Skeletal muscle satellite cell (primary cell): ENCODE data around the gene INO80B.

Experiments
- H3K27me3 ChIP-seq: 2 replicates; pipeline ENCODE4 v1.7.0; 2013; ENCODE audit warnings: low read length; ENCODE audit not compliant: control insufficient read depth, insufficient read depth
- H3K36me3 ChIP-seq: 2 replicates; pipeline ENCODE4 v1.7.0; 2013; ENCODE audit warnings: mild to moderate bottlenecking, control low read depth, low read length; ENCODE audit not compliant: insufficient read depth
- H3K4me1 ChIP-seq: 2 replicates; pipeline ENCODE4 v1.7.0; 2013; ENCODE audit warnings: low read length; ENCODE audit not compliant: control insufficient read depth, insufficient read depth
- H3K4me2 ChIP-seq: 2 replicates; pipeline ENCODE4 v1.7.0; 2013; ENCODE audit warnings: mild to moderate bottlenecking, low read length
- H3K4me3 ChIP-seq: 2 replicates; pipeline ENCODE4 v1.7.0; 2013; ENCODE audit warnings: low read length
- H3K9ac ChIP-seq: 2 replicates; pipeline ENCODE4 v1.7.0; 2013; ENCODE audit warnings: mild to moderate bottlenecking, low read depth, low read length, moderate library complexity
- H3K9me3 ChIP-seq: replicated peaks from 2 replicates; pipeline ENCODE4 v1.7.0; 2013; ENCODE audit warnings: mild to moderate bottlenecking, control low read depth, low read length

INO80B gene

GRCh38 chr2:74501335-74502071 lies 46.6 kb downstream of the INO80B start:
- H3K4me2 ChIP-seq = peak overlapping the region; percentile 97
- H3K4me3 ChIP-seq = no peak overlapping the region
- H3K27me3 ChIP-seq = peaks cover 41% of the 10 kb centered on the region
- H3K9me3 ChIP-seq = no peaks in the 10 kb centered on the region
- peaks cover 17% of the 10 kb centered on the region for H3K36me3 ChIP-seq
- peaks cover 58% of the 10 kb centered on the region for H3K4me1 ChIP-seq
- H3K9ac ChIP-seq = no peak overlapping the region

- Histone ChIP-seq H3K27me3 (peaks cover 38% of the 10 kb centered on the region), H3K9ac (peak overlapping the region; percentile 85), H3K4me1 (peaks cover 62% of the 10 kb centered on the region)
Observed at GRCh38 chr2:74502147-74502719, 47.3 kb downstream of the INO80B start.

GRCh38 chr2:74502720-74503505 lies 48.0 kb downstream of the INO80B start:
- Histone ChIP-seq H3K27me3 (peaks cover 31% of the 10 kb centered on the region), H3K4me3 (peak overlapping the region; percentile 77), H3K4me1 (peaks cover 59% of the 10 kb centered on the region), H3K9me3 (no peaks in the 10 kb centered on the region), H3K4me2 (peak overlapping the region; percentile 97), H3K9ac (peak overlapping the region; percentile 85), H3K36me3 (peaks cover 17% of the 10 kb centered on the region)

More at GRCh38 chr2:74502147-74502719, 47.3 kb downstream of the INO80B start:
- Histone ChIP-seq H3K4me3 (peak overlapping the region; percentile 77), H3K4me2 (peak overlapping the region; percentile 97), H3K9me3 (no peaks in the 10 kb centered on the region), H3K36me3 (peaks cover 17% of the 10 kb centered on the region)

GRCh38 chr2:74503506-74504475 lies 48.9 kb downstream of the INO80B start:
- Histone ChIP-seq H3K9ac (peak overlapping the region; percentile 85), H3K4me2 (peak overlapping the region; percentile 97), H3K27me3 (peaks cover 24% of the 10 kb centered on the region), H3K4me3 (peak overlapping the region; percentile 77), H3K36me3 (peaks cover 17% of the 10 kb centered on the region), H3K9me3 (no peaks in the 10 kb centered on the region), H3K4me1 (peaks cover 56% of the 10 kb centered on the region)

GRCh38 chr2:74504591-74504990 lies 49.7 kb downstream of the INO80B start:
- no peak overlapping the region for H3K4me3 ChIP-seq
- peaks cover 19% of the 10 kb centered on the region for H3K27me3 ChIP-seq
- H3K4me1 ChIP-seq = peaks cover 48% of the 10 kb centered on the region
- H3K9me3 ChIP-seq = no peaks in the 10 kb centered on the region
- H3K4me2 ChIP-seq = peak overlapping the region; percentile 29
- peaks cover 17% of the 10 kb centered on the region for H3K36me3 ChIP-seq
- no peak overlapping the region for H3K9ac ChIP-seq

- no peak overlapping the region for H3K9ac ChIP-seq
Observed at GRCh38 chr2:74505448-74506246, 50.8 kb downstream of the INO80B start.

GRCh38 chr2:74507145-74507925 lies 52.4 kb downstream of the INO80B start, which contains the start of gene PCGF1:
PCGF1 (minus strand) TSS chr2:74507695; CDS start chr2:74507668, 27 bp downstream.
- H3K4me2 ChIP-seq = peak within 1 kb of the TSS; percentile 97
- peak within 1 kb of the TSS; percentile 99 for H3K9ac ChIP-seq
- H3K27me3 ChIP-seq = peaks cover 10% of the 10 kb centered on the region
- peak within 1 kb of the TSS; percentile 98 for H3K4me3 ChIP-seq
- peaks cover 17% of the 10 kb centered on the region for H3K36me3 ChIP-seq
- H3K9me3 ChIP-seq = no peaks in the 10 kb centered on the region
- H3K4me1 ChIP-seq = peaks cover 53% of the 10 kb centered on the region

More at GRCh38 chr2:74505448-74506246, 50.8 kb downstream of the INO80B start:
- Histone ChIP-seq H3K9me3 (no peaks in the 10 kb centered on the region), H3K4me3 (peak overlapping the region; percentile 98), H3K4me1 (peaks cover 47% of the 10 kb centered on the region), H3K36me3 (peaks cover 17% of the 10 kb centered on the region), H3K4me2 (peak overlapping the region; percentile 75), H3K27me3 (peaks cover 17% of the 10 kb centered on the region)
